ENCODE measurements around the gene MAP1LC3B. TPM values are rescaled to one million over a fixed set of nuclear protein-coding genes. Genes with fewer than 3 reads are reported as not detected.
"Not testable (repeated sequence)": the region's sequence is repeated elsewhere in the genome, so short reads cannot be mapped to it uniquely, and the experiment has no call there.

MAP1LC3B gene
- total RNA-seq, 1 donor from 2014 or later, result 297 TPM

DNA sequence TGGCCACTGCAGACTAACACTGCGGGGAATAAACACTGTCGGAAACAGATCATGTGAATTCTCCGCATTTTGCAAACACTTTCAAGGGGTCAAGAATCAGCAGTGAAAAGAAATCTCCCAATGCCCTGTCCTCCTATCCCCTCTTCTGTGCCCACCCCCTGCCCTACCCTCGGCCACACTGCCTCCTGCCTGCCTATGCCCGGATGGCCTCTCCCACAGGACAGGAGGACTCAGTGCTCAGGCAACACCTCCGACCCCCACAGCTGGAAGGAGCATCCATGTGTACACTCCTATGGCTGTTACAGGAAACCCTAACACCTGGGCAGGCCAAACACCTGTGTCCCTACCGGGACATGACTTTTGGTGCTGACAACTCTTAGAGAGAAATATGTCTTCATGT lies 33.0 kb upstream of the MAP1LC3B start:
- peaks cover 4% of the 10 kb centered on the region for H3K9me3 Mint-ChIP-seq (ENCODE audit: unreplicated experiment)
- no peak overlapping the region for H3K27ac Mint-ChIP-seq (ENCODE audit: unreplicated experiment)
- H3K4me3 Mint-ChIP-seq (ENCODE audit: unreplicated experiment), result no peak overlapping the region

DNA sequence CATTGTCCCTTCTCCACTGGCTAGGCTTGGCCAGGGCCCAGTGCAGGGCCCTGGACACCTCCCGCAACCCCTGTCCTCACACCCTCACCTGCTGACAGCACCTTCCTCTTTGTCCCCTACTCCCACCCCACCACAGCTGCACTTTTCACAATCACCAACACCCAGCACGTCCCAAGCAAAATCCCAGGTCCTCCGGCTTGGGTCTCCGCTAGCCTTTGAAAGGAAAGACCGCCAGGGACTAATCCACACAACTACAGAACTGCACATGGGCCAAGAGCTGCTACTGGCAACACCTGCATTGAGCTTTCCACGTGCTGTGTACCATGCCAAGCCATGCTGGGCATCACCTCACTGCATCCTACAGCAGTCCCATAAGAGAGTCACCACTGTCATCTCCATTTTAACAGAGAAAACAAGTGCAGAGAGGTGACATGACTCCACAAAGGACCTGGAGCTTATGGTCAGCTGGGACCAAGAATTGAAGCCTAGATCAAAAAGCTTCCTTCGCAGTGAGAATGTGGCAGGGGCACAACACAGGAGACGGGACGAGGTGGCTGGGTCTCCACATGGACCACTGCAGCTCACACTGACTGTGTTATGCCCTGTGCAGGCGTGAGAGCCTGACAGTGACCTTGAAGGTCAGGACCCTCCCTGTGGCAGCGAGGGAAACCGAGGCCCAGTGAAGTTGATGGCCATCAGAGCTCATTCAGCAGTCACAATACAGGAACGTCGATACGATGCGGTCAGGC lies 31.1 kb upstream of the MAP1LC3B start:
- Mint-ChIP-seq H3K27me3 (ENCODE audit: unreplicated experiment) (peaks cover 3% of the 10 kb centered on the region), H3K4me1 (ENCODE audit: low read depth, unreplicated experiment) (peaks cover 22% of the 10 kb centered on the region), H3K4me3 (ENCODE audit: unreplicated experiment) (no peak overlapping the region), H3K36me3 (ENCODE audit: unreplicated experiment) (peaks cover 8% of the 10 kb centered on the region), H3K27ac (ENCODE audit: unreplicated experiment) (no peak overlapping the region), H3K9me3 (ENCODE audit: unreplicated experiment) (peaks cover 4% of the 10 kb centered on the region)
- DNase-seq, result no peak
- TF ChIP-seq, protein P1, sequence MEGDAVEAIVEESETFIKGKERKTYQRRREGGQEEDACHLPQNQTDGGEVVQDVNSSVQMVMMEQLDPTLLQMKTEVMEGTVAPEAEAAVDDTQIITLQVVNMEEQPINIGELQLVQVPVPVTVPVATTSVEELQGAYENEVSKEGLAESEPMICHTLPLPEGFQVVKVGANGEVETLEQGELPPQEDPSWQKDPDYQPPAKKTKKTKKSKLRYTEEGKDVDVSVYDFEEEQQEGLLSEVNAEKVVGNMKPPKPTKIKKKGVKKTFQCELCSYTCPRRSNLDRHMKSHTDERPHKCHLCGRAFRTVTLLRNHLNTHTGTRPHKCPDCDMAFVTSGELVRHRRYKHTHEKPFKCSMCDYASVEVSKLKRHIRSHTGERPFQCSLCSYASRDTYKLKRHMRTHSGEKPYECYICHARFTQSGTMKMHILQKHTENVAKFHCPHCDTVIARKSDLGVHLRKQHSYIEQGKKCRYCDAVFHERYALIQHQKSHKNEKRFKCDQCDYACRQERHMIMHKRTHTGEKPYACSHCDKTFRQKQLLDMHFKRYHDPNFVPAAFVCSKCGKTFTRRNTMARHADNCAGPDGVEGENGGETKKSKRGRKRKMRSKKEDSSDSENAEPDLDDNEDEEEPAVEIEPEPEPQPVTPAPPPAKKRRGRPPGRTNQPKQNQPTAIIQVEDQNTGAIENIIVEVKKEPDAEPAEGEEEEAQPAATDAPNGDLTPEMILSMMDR (IDR thresholded peaks at IDR 0.05; ENCODE audit: partially characterized antibody, unreplicated experiment), result no peak

More for the DNA sequence above, 33.0 kb upstream of the MAP1LC3B start:
- H3K36me3 Mint-ChIP-seq (ENCODE audit: unreplicated experiment), result peaks cover 8% of the 10 kb centered on the region
- DNase-seq, result no peak
- H3K4me1 Mint-ChIP-seq (ENCODE audit: low read depth, unreplicated experiment), result peaks cover 22% of the 10 kb centered on the region
- TF ChIP-seq, protein P1 (IDR thresholded peaks at IDR 0.05; ENCODE audit: partially characterized antibody, unreplicated experiment), result no peak
- H3K27me3 Mint-ChIP-seq (ENCODE audit: unreplicated experiment), result peaks cover 3% of the 10 kb centered on the region

DNA sequence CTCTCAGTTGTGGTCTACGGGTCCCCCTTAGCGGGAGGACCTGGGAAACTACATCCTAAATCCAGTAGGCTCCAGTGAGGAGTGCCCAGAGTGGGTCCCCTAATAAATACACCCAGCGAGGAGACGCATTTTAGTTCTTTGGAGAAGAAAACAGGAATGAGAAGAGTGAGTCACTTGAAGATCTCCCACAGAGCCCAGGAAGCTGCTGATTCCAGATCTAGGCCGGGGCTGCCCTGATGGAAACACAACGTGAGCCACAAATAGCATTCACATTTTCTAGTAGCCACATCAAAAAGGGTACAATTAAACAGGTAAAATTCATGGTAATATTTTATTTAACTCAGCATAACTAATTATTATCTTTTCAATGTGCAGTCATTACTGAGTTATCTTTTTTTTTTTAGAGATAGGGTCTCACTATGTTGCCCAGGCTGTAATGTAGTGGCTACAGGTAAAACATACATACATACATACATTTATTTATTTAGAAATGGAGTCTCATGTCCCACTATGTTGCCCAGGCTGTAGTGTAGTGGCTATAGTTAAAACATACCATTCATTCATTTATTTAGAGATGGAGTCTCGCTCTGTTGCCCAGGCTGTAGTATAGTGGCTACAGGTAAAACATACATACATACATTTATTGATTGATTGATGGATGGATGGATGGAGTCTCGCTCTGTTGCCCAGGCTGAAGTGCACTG lies 30.1 kb upstream of the MAP1LC3B start:
- no peak for DNase-seq
- Mint-ChIP-seq H3K36me3 (ENCODE audit: unreplicated experiment) (peaks cover 8% of the 10 kb centered on the region), H3K4me1 (ENCODE audit: low read depth, unreplicated experiment) (peaks cover 22% of the 10 kb centered on the region), H3K27me3 (ENCODE audit: unreplicated experiment) (no peaks in the 10 kb centered on the region), H3K4me3 (ENCODE audit: unreplicated experiment) (no peak overlapping the region), H3K9me3 (ENCODE audit: unreplicated experiment) (peaks cover 4% of the 10 kb centered on the region), H3K27ac (ENCODE audit: unreplicated experiment) (no peak overlapping the region)
- TF ChIP-seq, protein P1 (IDR thresholded peaks at IDR 0.05; ENCODE audit: partially characterized antibody, unreplicated experiment), result no peak

DNA sequence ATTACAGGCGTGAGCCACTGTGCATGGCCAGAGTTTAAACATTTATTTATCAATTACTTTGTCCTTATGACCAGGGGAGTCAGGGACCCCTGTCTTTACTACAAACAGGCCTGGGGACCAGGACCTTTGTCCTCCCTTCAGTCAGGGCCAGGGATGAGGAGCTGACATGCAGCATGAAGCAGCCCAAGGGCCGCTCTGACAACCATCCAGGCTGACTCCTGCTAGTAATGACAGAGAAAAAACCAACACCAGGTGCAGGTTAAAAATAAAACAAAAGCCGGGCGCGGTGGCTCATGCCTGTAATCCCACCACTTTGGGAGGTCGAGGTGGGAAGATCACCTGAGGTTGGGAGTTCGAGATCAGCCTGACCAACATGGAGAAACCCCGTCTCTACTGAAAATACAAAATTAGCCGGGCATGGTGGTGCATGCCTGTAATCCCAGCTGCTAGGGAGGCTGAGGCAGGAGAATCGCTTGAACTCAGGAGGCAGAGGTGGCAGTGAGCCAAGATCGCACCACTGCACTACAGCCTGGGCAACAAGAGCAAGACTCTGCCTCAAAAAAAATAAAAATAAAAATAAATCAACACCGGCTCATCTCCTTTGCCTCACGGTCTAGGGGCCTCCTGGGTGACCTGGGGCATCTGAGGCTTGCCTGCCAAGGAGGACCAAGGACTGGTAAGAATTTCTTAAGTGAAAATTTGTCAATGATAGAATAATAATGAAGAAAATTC lies 29.1 kb upstream of the MAP1LC3B start:
- not testable (repeated sequence) for DNase-seq; H3K27me3 Mint-ChIP-seq (ENCODE audit: unreplicated experiment); H3K9me3 Mint-ChIP-seq (ENCODE audit: unreplicated experiment); H3K36me3 Mint-ChIP-seq (ENCODE audit: unreplicated experiment)
- Mint-ChIP-seq H3K4me1 (ENCODE audit: low read depth, unreplicated experiment) (peaks cover 31% of the 10 kb centered on the region), H3K4me3 (ENCODE audit: unreplicated experiment) (peak overlapping the region; percentile 72), H3K27ac (ENCODE audit: unreplicated experiment) (peak overlapping the region; percentile 91)

DNA sequence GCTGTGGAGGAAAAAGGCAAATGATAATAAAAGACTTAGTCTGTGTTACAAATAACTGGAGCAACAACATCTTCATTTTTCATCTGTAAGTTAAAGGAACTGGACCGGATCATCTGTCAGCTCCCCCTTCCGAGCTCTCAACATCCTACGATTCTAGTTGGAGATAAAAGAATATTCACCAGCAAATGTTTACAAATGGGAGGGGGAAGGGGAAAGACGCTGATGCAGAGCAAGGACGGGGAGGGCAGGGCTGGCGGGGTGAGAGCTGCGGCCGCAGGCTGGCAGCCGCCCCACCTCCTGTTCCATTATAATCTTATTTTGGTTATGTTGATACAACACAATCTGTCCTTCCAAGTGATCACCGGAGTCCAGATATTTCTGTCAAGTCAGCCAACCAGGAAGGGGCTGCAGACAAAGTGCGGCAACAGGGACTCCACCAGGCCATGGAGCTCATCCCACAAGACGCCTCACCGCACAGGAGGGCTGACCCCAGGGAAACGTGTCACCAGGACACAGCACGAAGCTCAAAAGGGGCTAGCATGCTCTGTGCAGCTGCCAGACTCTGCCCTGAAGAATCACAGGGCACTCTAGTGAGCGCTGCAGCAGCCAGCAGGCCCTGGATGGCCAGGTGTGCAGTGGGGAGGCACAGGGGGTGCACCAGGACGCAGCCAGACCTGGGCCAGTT lies 28.2 kb upstream of the MAP1LC3B start:
- Mint-ChIP-seq H3K27me3 (ENCODE audit: unreplicated experiment) (no peaks in the 10 kb centered on the region), H3K4me3 (ENCODE audit: unreplicated experiment) (peak overlapping the region; percentile 72), H3K27ac (ENCODE audit: unreplicated experiment) (peak overlapping the region; percentile 91), H3K36me3 (ENCODE audit: unreplicated experiment) (peaks cover 4% of the 10 kb centered on the region), H3K4me1 (ENCODE audit: low read depth, unreplicated experiment) (peaks cover 34% of the 10 kb centered on the region), H3K9me3 (ENCODE audit: unreplicated experiment) (peaks cover 3% of the 10 kb centered on the region)
- TF ChIP-seq, protein P1 (IDR thresholded peaks at IDR 0.05; ENCODE audit: partially characterized antibody, unreplicated experiment), result no peak
- peak; percentile 49 for DNase-seq
